ENCODE measurements around the gene DPF3.
"Not testable (repeated sequence)": the region's sequence is repeated elsewhere in the genome, so short reads cannot be mapped to it uniquely, and the experiment has no call there.

DPF3 gene

DNA sequence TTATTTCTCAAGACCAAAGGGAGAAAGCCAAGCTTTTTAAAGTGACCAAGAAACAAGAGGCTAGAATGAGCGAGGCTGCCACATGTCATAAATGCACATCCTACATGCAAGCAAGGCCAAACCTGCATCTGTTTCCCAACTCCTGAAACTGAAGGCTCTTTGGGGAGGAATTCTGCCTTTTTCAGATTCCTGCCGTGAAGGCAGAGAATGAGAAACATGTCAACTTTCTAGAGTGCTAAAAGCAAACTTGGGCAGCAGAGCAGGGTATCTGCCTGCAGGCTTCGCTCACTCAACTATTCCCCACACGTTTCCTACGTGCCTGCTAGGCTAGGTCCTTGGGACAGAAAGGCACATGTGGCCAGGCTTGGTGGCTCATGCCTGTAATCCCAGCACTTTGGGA is 15.2 kb downstream of the DPF3 start:
- no peak for DNase-seq (ENCODE audit: low read depth)
- TF ChIP-seq, protein P1, sequence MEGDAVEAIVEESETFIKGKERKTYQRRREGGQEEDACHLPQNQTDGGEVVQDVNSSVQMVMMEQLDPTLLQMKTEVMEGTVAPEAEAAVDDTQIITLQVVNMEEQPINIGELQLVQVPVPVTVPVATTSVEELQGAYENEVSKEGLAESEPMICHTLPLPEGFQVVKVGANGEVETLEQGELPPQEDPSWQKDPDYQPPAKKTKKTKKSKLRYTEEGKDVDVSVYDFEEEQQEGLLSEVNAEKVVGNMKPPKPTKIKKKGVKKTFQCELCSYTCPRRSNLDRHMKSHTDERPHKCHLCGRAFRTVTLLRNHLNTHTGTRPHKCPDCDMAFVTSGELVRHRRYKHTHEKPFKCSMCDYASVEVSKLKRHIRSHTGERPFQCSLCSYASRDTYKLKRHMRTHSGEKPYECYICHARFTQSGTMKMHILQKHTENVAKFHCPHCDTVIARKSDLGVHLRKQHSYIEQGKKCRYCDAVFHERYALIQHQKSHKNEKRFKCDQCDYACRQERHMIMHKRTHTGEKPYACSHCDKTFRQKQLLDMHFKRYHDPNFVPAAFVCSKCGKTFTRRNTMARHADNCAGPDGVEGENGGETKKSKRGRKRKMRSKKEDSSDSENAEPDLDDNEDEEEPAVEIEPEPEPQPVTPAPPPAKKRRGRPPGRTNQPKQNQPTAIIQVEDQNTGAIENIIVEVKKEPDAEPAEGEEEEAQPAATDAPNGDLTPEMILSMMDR (IDR thresholded peaks at IDR 0.05; ENCODE audit: control insufficient read depth, insufficient read depth, low read depth, low read length, missing control alignments), result no peak
- no peak overlapping the region for H3K4me3 ChIP-seq (ENCODE audit: control insufficient read depth, low read depth, low read length)

DNA sequence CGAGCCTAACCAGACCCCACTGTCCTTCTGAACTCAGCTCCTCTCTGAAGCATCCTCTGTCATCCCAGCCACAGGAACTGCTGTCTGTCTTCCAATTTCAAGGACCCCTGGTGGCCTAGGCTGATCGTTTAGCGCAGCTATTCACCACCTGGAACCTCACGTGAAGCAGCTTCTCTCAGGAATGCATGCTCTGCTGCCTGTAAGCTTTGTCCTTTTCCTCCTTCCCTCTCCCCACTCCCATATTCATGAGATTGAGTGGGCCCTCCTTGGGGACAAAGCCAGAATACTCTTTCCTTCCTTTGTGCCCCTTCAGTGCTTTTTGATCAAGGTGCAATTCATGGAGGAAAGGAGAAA is 17.2 kb downstream of the DPF3 start:
- no peak overlapping the region for H3K4me3 ChIP-seq (ENCODE audit: control insufficient read depth, low read depth, low read length)
- no peak for DNase-seq (ENCODE audit: low read depth)
- TF ChIP-seq, protein P1 (IDR thresholded peaks at IDR 0.05; ENCODE audit: control insufficient read depth, insufficient read depth, low read depth, low read length, missing control alignments), result no peak

DNA sequence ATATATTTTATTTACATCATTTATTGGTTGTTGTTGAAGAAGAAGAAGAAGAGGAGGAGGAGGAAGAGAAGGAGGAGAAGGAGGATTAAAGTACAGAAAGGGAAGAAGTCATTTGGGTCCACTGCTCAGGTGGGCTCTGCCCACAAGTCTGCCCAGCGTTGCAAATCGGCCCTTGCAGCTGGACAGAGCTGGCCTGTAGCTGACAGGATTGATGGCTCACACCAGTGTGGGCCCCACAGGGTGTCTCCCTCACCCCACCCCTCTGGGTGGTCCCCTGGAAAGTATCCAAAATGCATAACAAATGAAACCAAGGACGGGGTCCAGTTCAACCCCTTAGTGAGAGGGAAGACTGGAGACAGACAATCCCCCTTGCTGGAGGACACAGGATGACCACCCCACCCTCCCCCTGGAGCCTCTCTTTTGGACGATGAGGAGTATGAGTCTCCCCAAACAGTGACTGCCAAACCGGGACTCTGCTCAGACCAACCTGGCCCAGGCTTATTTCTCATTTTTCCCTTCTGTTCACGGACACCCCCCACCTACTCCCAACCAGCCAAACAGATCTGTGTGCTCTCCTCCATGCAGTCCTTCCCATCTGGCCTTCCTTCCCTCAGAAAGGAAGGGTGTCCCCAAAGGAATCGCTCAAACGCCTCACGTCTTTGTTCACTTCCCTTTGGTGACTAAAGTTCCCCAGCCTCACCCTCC is 17.7 kb downstream of the DPF3 start:
- TF ChIP-seq, protein P1 (IDR thresholded peaks at IDR 0.05; ENCODE audit: control insufficient read depth, insufficient read depth, low read depth, low read length, missing control alignments), result no peak

DNA sequence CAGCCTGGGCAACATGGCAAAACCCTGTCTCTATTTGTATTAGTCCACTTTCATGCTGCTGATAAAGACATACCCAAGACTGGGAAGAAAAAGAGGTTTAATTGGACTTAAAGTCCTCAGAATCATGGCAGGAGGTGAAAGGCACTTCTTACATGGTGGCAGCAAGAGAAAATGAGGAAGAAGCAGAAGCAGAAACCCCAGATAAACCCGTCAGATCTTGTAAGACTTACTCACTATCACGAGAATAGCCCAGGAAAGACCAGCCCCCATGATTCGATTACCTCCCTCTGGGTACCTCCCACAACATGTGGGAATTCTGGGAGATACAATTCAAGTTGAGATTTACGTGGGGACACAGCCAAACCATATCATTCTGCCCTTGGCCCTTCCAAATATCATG is 23.0 kb downstream of the DPF3 start:
- not testable (repeated sequence) for DNase-seq (ENCODE audit: low read depth)

More for the DNA sequence above, 17.7 kb downstream of the DPF3 start:
- no peak overlapping the region for H3K4me3 ChIP-seq (ENCODE audit: control insufficient read depth, low read depth, low read length)
- no peak for DNase-seq (ENCODE audit: low read depth)

DNA sequence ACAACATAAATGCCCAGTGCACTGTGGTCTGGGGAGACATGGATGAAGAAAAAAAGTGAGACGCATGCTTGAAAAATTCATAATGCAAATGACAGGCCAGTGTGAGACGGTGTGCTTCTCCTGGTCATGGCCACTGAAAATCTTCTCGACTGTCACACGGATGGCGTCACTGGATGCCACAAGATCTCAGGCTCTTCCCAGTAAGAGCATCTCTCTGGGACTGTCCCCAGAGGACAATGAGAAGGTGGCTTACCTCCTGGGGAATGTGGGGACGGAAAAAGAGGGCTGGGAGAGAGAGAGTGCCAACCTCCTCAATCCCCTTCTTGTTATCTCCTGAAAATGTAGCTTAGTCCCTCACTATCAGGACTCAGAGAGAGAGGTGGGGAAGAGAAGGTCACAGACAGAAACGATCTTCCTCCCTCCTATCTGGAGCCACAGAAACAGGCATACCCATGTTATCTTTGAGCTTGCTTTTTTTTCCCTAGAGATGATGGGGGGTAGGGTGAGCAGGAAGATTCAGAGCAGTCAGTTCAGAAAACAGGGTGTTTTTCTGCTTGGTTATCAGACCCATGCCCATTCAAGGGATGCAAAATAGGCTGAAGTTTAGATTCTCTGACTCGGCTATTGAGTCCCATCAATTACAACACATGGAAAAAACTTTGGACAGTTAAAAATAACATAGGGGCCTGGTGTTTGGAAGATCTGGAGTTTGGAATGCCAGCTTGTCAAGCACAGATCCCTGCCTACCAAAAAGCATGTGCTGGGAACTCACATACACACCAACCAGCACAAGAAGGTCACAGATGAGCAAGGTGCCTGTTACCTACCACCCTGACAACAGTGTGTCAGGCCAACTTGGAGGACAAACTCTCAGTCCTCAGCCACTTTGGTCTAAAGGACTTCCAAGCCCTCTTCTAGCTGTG is 24.2 kb downstream of the DPF3 start:
- TF ChIP-seq, protein P1 (IDR thresholded peaks at IDR 0.05; ENCODE audit: control insufficient read depth, insufficient read depth, low read depth, low read length, missing control alignments), result no peak
- DNase-seq (ENCODE audit: low read depth), result no peak
- H3K4me3 ChIP-seq (ENCODE audit: control insufficient read depth, low read depth, low read length), result no peak overlapping the region

More for the DNA sequence above, 23.0 kb downstream of the DPF3 start:
- H3K4me3 ChIP-seq (ENCODE audit: control insufficient read depth, low read depth, low read length), result not testable (repeated sequence)

DNA sequence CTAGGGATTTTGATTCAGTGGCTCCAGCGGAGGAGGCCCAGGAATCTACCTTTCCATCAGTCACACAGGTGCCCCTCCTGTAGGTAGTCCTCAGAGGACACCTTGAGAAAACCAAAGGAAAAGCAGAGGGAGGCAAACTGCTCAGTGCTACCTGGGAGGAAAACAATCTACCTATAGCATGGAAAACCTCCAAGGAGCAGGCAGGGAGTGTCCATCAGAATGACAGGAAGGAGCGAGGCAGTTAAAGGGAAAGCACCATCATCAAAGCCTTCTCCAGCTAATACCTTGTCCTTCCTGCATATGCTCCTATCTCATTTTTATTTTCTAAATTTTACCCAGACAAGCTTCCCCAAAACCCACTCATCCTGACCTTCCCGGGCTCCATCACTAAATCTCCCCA is 25.4 kb downstream of the DPF3 start:
- TF ChIP-seq, protein P1 (IDR thresholded peaks at IDR 0.05; ENCODE audit: control insufficient read depth, insufficient read depth, low read depth, low read length, missing control alignments), result no peak
- H3K4me3 ChIP-seq (ENCODE audit: control insufficient read depth, low read depth, low read length), result no peak overlapping the region
- no peak for DNase-seq (ENCODE audit: low read depth)

Data from AG09309 (cell line).